ENCODE results near the gene OR6C6.
"Not testable (repeated sequence)": the region's sequence is repeated elsewhere in the genome, so short reads cannot be mapped to it uniquely, and the experiment has no call there.

OR6C6 gene

DNA sequence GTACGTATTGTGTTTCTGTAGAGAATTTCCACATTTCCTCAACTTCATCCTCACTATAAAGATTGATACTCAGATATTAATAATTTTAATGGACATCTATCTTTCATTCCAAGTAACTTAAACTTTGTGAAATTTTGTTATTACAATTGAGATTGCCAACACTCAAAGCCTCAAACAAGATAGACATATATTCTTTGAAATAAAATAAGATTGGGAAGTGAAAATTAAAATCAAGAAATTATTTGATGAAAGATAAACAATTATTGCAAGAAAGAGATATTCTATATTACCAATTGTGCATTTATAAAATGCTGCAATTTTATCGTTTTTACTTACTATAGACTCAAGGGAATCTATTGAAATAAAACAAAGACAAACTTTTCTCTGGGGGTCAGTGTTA, at the start of gene OR6C6:
Gene OR6C6, minus strand, starts transcription at position 101 of the 400 bp plus-strand sequence. CDS start 1,337 bp downstream, outside the sequence.
- Histone ChIP-seq H3K4me1 (ENCODE audit: control insufficient read depth, insufficient read depth, low read length) (no peaks in the 10 kb centered on the region), H3K36me3 (ENCODE audit: control insufficient read depth in 2 of 2, insufficient read depth in 2 of 2, low read length in 2 of 2) (no peaks in the 10 kb centered on the region), H3K27me3 (ENCODE audit: control insufficient read depth in 1 of 2, insufficient read depth in 2 of 2, low read length in 2 of 2) (no peaks in the 10 kb centered on the region), H3K27ac (ENCODE audit: low read length) (no peak within 1 kb of the TSS), H3K9me3 (ENCODE audit: control insufficient read depth in 2 of 2, low read length in 2 of 2) (no peaks in the 10 kb centered on the region), H3K9ac (ENCODE audit: low read length in 2 of 2) (no peak within 1 kb of the TSS), H3K4me3 (ENCODE audit: low read length in 2 of 2) (no peak within 1 kb of the TSS)

- Histone ChIP-seq H3K27me3 (ENCODE audit: control insufficient read depth in 1 of 2, insufficient read depth in 2 of 2, low read length in 2 of 2) (no peaks in the 10 kb centered on the region), H3K9ac (ENCODE audit: low read length in 2 of 2) (no peak overlapping the region), H3K9me3 (ENCODE audit: control insufficient read depth in 2 of 2, low read length in 2 of 2) (no peaks in the 10 kb centered on the region), H3K27ac (ENCODE audit: low read length) (no peak overlapping the region), H3K4me1 (ENCODE audit: control insufficient read depth, insufficient read depth, low read length) (no peaks in the 10 kb centered on the region), H3K36me3 (ENCODE audit: control insufficient read depth in 2 of 2, insufficient read depth in 2 of 2, low read length in 2 of 2) (no peaks in the 10 kb centered on the region), H3K4me3 (ENCODE audit: low read length in 2 of 2) (no peak overlapping the region)
These were observed 39.6 kb upstream of the OR6C6 start for GRCh38 chr12:55336002-55336401.

DNA sequence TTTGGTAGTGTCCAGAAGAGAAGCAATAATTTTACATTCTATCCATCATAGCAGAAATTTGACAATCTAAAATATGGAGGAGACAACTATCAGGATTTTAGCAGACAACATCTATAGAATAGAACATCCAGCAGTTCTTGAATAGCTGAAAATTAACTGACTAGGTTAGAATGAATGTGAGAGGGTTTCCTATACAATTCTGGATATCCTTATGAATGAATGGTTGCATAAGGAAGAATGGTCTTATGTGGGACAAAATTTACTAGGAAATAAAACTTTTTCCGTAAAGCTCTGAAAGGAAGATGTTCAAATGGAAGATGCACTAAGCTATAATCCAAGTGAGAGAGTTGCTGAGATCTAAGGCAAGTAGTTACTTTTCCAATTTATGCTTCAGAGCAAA, 34.1 kb upstream of the OR6C6 start, which contains the start of gene OR6C3:
Gene OR6C3, plus strand, starts transcription at position 301 of the 400 bp plus-strand sequence. CDS start 955 bp downstream, outside the sequence.
- H3K36me3 ChIP-seq (ENCODE audit: control insufficient read depth in 2 of 2, insufficient read depth in 2 of 2, low read length in 2 of 2), result no peaks in the 10 kb centered on the region
- no peak within 1 kb of the TSS for H3K4me3 ChIP-seq (ENCODE audit: low read length in 2 of 2)
- H3K27ac ChIP-seq (ENCODE audit: low read length), result no peak within 1 kb of the TSS
- H3K4me1 ChIP-seq (ENCODE audit: control insufficient read depth, insufficient read depth, low read length), result no peaks in the 10 kb centered on the region
- H3K9ac ChIP-seq (ENCODE audit: low read length in 2 of 2), result no peak within 1 kb of the TSS
- H3K9me3 ChIP-seq (ENCODE audit: control insufficient read depth in 2 of 2, low read length in 2 of 2), result no peaks in the 10 kb centered on the region
- no peaks in the 10 kb centered on the region for H3K27me3 ChIP-seq (ENCODE audit: control insufficient read depth in 1 of 2, insufficient read depth in 2 of 2, low read length in 2 of 2)

- H3K4me3 ChIP-seq (ENCODE audit: low read length in 2 of 2); H3K27ac ChIP-seq (ENCODE audit: low read length); H3K9ac ChIP-seq (ENCODE audit: low read length in 2 of 2); H3K4me1 ChIP-seq (ENCODE audit: control insufficient read depth, insufficient read depth, low read length); H3K9me3 ChIP-seq (ENCODE audit: control insufficient read depth in 2 of 2, low read length in 2 of 2); H3K27me3 ChIP-seq (ENCODE audit: control insufficient read depth in 1 of 2, insufficient read depth in 2 of 2, low read length in 2 of 2); H3K36me3 ChIP-seq (ENCODE audit: control insufficient read depth in 2 of 2, insufficient read depth in 2 of 2, low read length in 2 of 2): not testable (repeated sequence)
These were observed 29.4 kb upstream of the OR6C6 start for GRCh38 chr12:55325801-55326200.

GRCh38 chr12:55320201-55320600, 23.8 kb upstream of the OR6C6 start:
- no peaks in the 10 kb centered on the region for H3K27me3 ChIP-seq (ENCODE audit: control insufficient read depth in 1 of 2, insufficient read depth in 2 of 2, low read length in 2 of 2)
- H3K4me3 ChIP-seq (ENCODE audit: low read length in 2 of 2), result no peak overlapping the region
- H3K27ac ChIP-seq (ENCODE audit: low read length), result no peak overlapping the region
- H3K9ac ChIP-seq (ENCODE audit: low read length in 2 of 2), result no peak overlapping the region
- H3K4me1 ChIP-seq (ENCODE audit: control insufficient read depth, insufficient read depth, low read length), result no peaks in the 10 kb centered on the region
- H3K36me3 ChIP-seq (ENCODE audit: control insufficient read depth in 2 of 2, insufficient read depth in 2 of 2, low read length in 2 of 2), result no peaks in the 10 kb centered on the region
- no peaks in the 10 kb centered on the region for H3K9me3 ChIP-seq (ENCODE audit: control insufficient read depth in 2 of 2, low read length in 2 of 2)

- Histone ChIP-seq H3K36me3 (ENCODE audit: control insufficient read depth in 2 of 2, insufficient read depth in 2 of 2, low read length in 2 of 2) (no peaks in the 10 kb centered on the region), H3K9me3 (ENCODE audit: control insufficient read depth in 2 of 2, low read length in 2 of 2) (no peaks in the 10 kb centered on the region), H3K27me3 (ENCODE audit: control insufficient read depth in 1 of 2, insufficient read depth in 2 of 2, low read length in 2 of 2) (no peaks in the 10 kb centered on the region), H3K4me3 (ENCODE audit: low read length in 2 of 2) (no peak within 1 kb of the TSS), H3K27ac (ENCODE audit: low read length) (no peak within 1 kb of the TSS), H3K9ac (ENCODE audit: low read length in 2 of 2) (no peak within 1 kb of the TSS), H3K4me1 (ENCODE audit: control insufficient read depth, insufficient read depth, low read length) (no peaks in the 10 kb centered on the region)
These were observed 17.7 kb upstream of the OR6C6 start, which contains the start of gene OR6C1 for GRCh38 chr12:55314043-55314442. TSS of gene OR6C1 (plus strand) at chr12:55314343. CDS start at chr12:55320600, 6,257 bp downstream.

DNA sequence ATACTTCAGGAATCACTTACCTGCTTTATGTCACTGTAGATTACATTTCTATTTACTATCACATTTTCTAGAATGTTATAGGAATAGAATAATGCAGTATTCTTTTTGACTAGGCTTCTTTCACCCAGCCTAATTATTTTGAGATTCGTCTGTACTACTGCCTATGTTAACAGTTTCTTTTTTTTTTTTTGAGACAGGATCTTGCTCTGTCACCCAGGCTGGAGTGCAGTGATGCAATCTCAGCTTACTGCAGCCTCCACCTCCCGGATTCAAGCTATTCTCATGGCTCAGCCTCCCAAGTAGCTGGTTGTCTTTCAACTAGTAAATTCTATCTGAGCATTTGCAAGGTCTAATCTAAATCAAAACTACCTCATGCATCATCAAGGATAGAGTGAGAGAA, 6.4 kb downstream of the OR6C6 start:
- Histone ChIP-seq H3K27ac (ENCODE audit: low read length) (no peak overlapping the region), H3K36me3 (ENCODE audit: control insufficient read depth in 2 of 2, insufficient read depth in 2 of 2, low read length in 2 of 2) (no peaks in the 10 kb centered on the region), H3K9me3 (ENCODE audit: control insufficient read depth in 2 of 2, low read length in 2 of 2) (no peaks in the 10 kb centered on the region), H3K4me3 (ENCODE audit: low read length in 2 of 2) (no peak overlapping the region), H3K27me3 (ENCODE audit: control insufficient read depth in 1 of 2, insufficient read depth in 2 of 2, low read length in 2 of 2) (no peaks in the 10 kb centered on the region), H3K4me1 (ENCODE audit: control insufficient read depth, insufficient read depth, low read length) (no peaks in the 10 kb centered on the region), H3K9ac (ENCODE audit: low read length in 2 of 2) (no peak overlapping the region)

GRCh38 chr12:55280991-55281390, 15.4 kb downstream of the OR6C6 start:
- peaks cover 0 to 4% of the 10 kb centered on the region in 2 donors for H3K9me3 ChIP-seq (ENCODE audit: control insufficient read depth in 2 of 2, low read length in 2 of 2)
- no peak overlapping the region for H3K4me3 ChIP-seq (ENCODE audit: low read length in 2 of 2)
- no peaks in the 10 kb centered on the region for H3K4me1 ChIP-seq (ENCODE audit: control insufficient read depth, insufficient read depth, low read length)
- H3K27ac ChIP-seq (ENCODE audit: low read length), result no peak overlapping the region
- H3K27me3 ChIP-seq (ENCODE audit: control insufficient read depth in 1 of 2, insufficient read depth in 2 of 2, low read length in 2 of 2), result no peaks in the 10 kb centered on the region
- no peak overlapping the region for H3K9ac ChIP-seq (ENCODE audit: low read length in 2 of 2)
- no peaks in the 10 kb centered on the region for H3K36me3 ChIP-seq (ENCODE audit: control insufficient read depth in 2 of 2, insufficient read depth in 2 of 2, low read length in 2 of 2)

DNA sequence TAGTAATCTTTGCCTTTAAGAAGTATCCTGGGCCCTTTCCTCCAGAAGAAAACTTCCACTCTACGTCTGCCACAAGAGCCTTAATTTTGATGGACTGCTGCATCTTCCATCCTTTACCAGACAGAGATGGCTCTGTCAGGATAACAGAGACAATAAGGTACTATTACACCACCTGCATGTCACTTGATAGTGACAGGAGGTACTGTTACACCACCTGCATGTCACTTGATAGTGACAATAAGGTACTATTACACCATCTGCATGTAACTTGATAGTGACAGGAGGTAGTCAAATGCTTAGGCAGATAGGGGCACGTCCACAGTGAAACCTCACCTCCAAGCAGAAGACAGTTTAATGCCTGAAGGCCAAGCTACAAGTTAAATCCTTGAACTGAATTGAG, 38.1 kb downstream of the OR6C6 start:
- H3K4me3 ChIP-seq (ENCODE audit: low read length in 2 of 2), result no peak overlapping the region
- no peak overlapping the region for H3K9ac ChIP-seq (ENCODE audit: low read length in 2 of 2)
- H3K27me3 ChIP-seq (ENCODE audit: control insufficient read depth in 1 of 2, insufficient read depth in 2 of 2, low read length in 2 of 2), result no peaks in the 10 kb centered on the region
- no peaks in the 10 kb centered on the region for H3K36me3 ChIP-seq (ENCODE audit: control insufficient read depth in 2 of 2, insufficient read depth in 2 of 2, low read length in 2 of 2)
- H3K4me1 ChIP-seq (ENCODE audit: control insufficient read depth, insufficient read depth, low read length), result no peaks in the 10 kb centered on the region
- no peak overlapping the region for H3K27ac ChIP-seq (ENCODE audit: low read length)
- H3K9me3 ChIP-seq (ENCODE audit: control insufficient read depth in 2 of 2, low read length in 2 of 2), result no peaks in the 10 kb centered on the region

DNA sequence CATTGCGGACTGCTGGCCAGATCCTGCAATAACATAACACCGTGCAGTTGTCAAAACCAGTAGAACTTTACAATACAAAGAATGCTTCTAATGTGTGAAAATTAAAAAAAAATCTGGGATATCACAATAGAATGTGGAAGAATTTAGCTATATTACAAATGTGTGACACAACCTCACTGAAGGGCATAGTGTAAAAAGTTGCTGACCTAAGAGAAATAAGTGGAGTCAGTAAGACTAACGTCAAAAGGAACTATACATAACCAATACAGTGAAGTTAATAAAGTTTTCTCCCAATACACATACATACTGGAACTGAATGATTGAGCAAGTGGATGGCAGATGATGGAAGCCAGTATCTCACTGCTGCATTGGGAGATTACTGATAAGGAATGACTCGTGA, 39.5 kb downstream of the OR6C6 start:
- Histone ChIP-seq H3K4me3 (ENCODE audit: low read length in 2 of 2) (no peak overlapping the region), H3K36me3 (ENCODE audit: control insufficient read depth in 2 of 2, insufficient read depth in 2 of 2, low read length in 2 of 2) (no peaks in the 10 kb centered on the region), H3K9ac (ENCODE audit: low read length in 2 of 2) (no peak overlapping the region), H3K9me3 (ENCODE audit: control insufficient read depth in 2 of 2, low read length in 2 of 2) (no peaks in the 10 kb centered on the region), H3K27me3 (ENCODE audit: control insufficient read depth in 1 of 2, insufficient read depth in 2 of 2, low read length in 2 of 2) (no peaks in the 10 kb centered on the region), H3K4me1 (ENCODE audit: control insufficient read depth, insufficient read depth, low read length) (no peaks in the 10 kb centered on the region), H3K27ac (ENCODE audit: low read length) (no peak overlapping the region)

DNA sequence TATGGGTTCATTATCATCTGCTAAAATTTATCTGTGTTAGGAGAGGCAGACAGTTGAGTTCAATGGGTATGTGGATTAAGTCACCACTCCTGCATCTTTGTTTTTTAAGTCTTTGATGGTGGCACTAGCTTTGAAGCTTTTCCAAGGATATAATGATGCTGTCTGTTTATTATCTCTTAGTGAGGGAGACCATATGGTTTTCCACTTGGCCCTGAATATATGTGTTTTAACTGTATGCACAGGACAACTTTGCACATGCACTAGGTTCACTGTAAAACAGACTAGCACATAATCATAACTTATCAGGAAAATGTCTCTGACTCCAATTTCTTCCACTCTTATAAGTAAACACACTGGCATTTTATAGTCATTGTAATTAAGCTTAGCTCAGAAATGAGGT, 43.1 kb downstream of the OR6C6 start:
- Histone ChIP-seq H3K27me3 (ENCODE audit: control insufficient read depth in 1 of 2, insufficient read depth in 2 of 2, low read length in 2 of 2) (no peaks in the 10 kb centered on the region), H3K4me1 (ENCODE audit: control insufficient read depth, insufficient read depth, low read length) (no peaks in the 10 kb centered on the region), H3K27ac (ENCODE audit: low read length) (no peak overlapping the region), H3K4me3 (ENCODE audit: low read length in 2 of 2) (no peak overlapping the region), H3K9me3 (ENCODE audit: control insufficient read depth in 2 of 2, low read length in 2 of 2) (no peaks in the 10 kb centered on the region), H3K36me3 (ENCODE audit: control insufficient read depth in 2 of 2, insufficient read depth in 2 of 2, low read length in 2 of 2) (no peaks in the 10 kb centered on the region), H3K9ac (ENCODE audit: low read length in 2 of 2) (no peak overlapping the region)

Data from stomach smooth muscle (tissue), 2 donors.